ENCODE results near the gene HNRNPH1.
A peak's percentile ranks its signal among the peaks of the same experiment; 100 is the strongest.
"Not testable (repeated sequence)": the region's sequence is repeated elsewhere in the genome, so short reads cannot be mapped to it uniquely, and the experiment has no call there.

HNRNPH1 gene, protein sequence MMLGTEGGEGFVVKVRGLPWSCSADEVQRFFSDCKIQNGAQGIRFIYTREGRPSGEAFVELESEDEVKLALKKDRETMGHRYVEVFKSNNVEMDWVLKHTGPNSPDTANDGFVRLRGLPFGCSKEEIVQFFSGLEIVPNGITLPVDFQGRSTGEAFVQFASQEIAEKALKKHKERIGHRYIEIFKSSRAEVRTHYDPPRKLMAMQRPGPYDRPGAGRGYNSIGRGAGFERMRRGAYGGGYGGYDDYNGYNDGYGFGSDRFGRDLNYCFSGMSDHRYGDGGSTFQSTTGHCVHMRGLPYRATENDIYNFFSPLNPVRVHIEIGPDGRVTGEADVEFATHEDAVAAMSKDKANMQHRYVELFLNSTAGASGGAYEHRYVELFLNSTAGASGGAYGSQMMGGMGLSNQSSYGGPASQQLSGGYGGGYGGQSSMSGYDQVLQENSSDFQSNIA

DNA sequence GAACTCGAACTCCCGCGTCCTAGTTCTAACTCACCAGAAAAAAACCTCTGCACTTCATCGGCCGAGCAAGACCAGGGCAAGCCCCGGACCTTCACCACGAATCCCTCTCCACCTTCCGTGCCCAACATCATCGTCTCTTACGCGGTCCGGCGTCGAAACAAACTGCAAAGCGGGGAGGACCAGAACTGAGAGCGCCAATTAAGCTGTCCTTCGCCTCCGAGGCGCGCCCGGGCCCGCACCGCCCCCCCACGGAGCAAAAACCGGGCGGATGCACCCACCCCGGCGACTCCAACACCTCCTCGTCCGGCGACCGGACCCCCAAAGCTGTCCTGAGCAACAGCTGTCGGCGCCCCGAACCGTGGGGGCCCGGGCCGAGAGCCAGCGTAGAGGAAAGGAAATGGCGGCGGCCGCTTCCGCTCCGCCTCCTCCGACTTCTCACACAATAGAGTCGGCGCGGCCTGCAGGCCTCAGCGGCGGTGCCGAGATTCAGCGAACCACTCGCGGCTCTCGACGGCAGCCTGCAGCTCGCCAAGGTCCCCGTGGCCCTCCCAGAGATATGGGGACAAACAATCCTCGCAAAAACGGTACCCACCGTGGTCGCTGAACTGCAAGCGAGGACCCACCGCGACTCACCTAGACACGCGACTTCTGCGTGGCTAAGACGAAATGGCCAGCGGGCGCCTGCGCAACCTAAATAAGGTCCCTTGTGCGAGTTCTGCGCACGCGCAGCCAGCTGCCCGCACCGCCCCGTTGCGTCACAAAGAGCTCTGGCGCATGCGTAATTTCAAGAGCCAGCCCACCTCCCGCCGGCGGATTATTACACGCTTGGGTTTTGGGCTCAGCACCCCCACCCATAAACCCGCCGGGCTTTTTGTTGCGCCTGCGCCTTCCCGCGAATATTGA lies at the start of gene HNRNPH1:
HNRNPH1 (minus strand) TSS at position 669 of the 903 bp plus-strand sequence; CDS start at position 131, 538 bp downstream.
- H3K4me1 ChIP-seq (ENCODE audit: insufficient read depth, low read length) = peaks cover 11% of the 10 kb centered on the region
- peak within 1 kb of the TSS; percentile 92 for H3K9ac ChIP-seq (ENCODE audit: low read depth, low read length)
- peaks cover 30% of the 10 kb centered on the region for H3K36me3 ChIP-seq (ENCODE audit: insufficient read depth, low read length)
- H3K9me3 ChIP-seq (ENCODE audit: control insufficient read depth, insufficient read depth, low read length) = no peaks in the 10 kb centered on the region

DNA sequence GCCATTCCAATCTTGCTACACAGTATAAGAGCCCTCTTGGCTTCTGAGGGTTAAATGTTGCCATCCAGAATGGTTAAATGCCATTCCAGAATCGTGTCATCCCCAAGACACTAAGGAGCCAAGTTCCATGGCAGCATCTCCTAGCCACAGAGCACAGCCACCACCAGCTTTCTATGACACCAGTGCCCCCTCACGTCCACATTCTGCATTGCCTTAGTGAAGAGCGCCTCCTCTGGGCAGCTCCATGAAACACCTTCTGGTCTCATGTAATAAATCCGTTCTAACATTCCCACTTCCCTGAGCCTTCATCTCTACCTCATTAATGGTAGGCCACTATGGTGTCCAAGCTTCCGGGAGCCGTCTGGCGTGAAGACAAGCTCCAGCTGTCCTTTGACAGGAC lies 44.9 kb upstream of the HNRNPH1 start:
- H3K9me3 ChIP-seq (ENCODE audit: control insufficient read depth, insufficient read depth, low read length) = no peaks in the 10 kb centered on the region
- no peaks in the 10 kb centered on the region for H3K36me3 ChIP-seq (ENCODE audit: insufficient read depth, low read length)
- no peaks in the 10 kb centered on the region for H3K4me1 ChIP-seq (ENCODE audit: insufficient read depth, low read length)
- no peak overlapping the region for H3K9ac ChIP-seq (ENCODE audit: low read depth, low read length)

DNA sequence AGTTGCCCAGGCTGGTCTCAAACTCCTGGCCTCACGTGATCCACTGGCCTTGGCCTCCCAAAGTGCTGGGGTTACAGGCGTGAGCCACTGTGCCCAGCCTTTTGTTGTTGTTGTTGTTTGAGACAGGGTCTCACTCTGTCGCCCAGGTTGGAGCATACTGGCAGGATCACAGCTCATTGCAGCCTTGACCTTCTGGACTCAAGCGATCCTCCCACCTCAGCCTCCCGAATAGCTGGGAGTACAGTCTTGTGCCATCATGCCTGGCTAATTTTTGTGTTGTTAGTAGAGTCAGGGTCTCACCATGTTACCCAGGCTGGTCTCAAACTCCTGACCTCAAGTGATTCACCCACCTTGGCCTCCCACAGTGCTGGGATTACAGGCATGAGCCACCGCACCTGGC lies 38.2 kb upstream of the HNRNPH1 start:
- not testable (repeated sequence) for H3K9me3 ChIP-seq (ENCODE audit: control insufficient read depth, insufficient read depth, low read length); H3K4me1 ChIP-seq (ENCODE audit: insufficient read depth, low read length); H3K9ac ChIP-seq (ENCODE audit: low read depth, low read length); H3K36me3 ChIP-seq (ENCODE audit: insufficient read depth, low read length)

DNA sequence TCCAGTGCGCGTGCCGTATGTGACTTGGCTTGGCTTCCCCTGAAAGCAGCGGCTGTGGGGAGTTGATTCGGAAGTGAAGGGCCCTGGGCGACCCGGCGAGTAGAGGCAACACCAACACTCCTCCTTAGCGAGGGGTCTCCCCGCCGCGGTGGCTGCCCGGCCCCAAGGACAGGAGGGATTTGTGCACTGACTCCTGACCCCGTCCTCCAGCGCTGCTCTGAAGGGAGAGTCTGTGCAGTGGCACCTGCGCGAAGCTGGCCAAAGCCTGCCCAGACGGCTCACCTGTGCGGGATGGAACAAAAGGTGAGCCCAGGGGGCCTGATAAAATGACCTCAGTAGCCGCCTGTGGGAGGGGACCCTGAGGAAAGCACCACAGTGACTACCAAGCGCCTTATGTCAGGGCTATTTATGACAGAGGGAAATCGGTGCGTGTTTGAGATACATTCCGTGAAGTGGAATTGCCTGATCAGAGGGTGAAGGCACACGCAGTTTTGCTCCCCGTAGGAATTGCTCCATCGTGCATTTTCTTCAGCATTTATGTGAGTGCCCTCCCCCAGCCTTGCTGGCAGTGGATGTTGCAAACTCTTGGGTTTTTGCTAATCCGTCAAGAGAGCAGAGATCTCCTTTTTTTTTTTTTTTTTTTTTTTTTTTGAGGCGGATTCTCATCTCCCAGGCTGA lies 34.8 kb upstream of the HNRNPH1 start:
- not testable (repeated sequence) for H3K36me3 ChIP-seq (ENCODE audit: insufficient read depth, low read length); H3K4me1 ChIP-seq (ENCODE audit: insufficient read depth, low read length)
- H3K9ac ChIP-seq (ENCODE audit: low read depth, low read length) = peak overlapping the region; percentile 46; the same call in 1 of the 2 replicates

DNA sequence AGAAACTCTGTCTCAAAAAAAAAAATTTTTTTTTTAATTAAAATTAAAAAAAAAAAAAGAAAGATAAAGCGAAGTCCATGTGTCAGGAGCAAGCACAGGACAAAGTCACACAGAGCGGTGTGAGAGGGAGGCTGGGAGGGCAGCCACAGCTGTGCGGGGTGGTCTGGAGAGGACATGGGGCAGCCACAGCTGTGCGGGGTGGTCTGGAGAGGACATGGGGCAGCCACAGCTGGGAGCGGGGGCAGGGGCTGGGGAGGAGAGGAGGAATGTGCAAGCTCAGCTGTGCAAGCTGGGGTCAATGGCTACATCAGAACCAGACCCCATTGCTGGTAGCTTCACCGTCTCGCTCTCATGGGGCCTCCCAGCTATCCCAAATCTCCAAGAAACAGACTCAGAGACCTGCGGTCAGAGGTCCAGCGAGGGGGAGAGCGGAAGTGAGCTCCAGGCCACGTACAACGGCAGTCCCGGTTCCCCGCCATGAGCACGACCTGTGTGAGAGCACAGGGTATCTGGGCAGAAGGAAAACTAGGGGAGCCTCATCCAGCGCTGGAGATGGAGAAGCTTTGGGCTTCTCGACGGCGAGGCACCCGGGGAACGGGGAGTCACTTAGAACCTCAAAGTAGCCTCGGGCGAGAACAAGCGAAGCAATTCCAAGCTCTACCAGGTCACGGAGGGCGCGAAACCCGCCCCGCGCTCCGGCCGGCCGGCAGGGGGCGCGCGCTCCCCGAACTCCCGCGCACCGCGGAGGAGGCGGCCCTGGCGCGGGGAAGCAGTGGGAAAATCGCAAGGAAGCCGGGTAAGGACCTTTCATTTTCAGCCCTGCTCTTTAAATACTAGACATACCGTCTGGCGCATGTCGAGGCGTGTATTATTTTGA lies 34.1 kb upstream of the HNRNPH1 start:
- not testable (repeated sequence) for H3K36me3 ChIP-seq (ENCODE audit: insufficient read depth, low read length); H3K4me1 ChIP-seq (ENCODE audit: insufficient read depth, low read length)
- H3K9ac ChIP-seq (ENCODE audit: low read depth, low read length) = peak overlapping the region; percentile 42; the same call in 1 of the 2 replicates

More for the DNA sequence above, 34.8 kb upstream of the HNRNPH1 start:
- not testable (repeated sequence) for H3K9me3 ChIP-seq (ENCODE audit: control insufficient read depth, insufficient read depth, low read length)

DNA sequence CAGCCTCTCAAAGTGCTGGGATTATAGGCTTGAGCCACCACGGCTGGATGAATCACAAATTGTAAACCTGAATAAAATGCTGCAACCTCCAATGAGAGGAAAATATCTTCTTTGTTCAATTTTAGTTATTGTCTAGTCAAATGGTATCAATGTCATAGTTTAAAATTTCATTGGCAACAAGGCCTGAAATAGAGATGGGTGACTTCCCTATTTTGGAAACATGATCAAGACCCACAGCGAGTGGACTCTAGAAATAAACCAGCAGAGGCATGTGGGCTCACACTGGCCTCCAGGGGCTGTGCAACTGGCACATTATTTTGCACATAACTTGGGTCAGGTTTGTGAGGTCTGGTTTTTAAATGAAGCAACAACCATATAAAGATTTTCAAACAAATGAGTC lies 29.7 kb upstream of the HNRNPH1 start:
- H3K9ac ChIP-seq (ENCODE audit: low read depth, low read length); H3K36me3 ChIP-seq (ENCODE audit: insufficient read depth, low read length): not testable (repeated sequence)

More for the DNA sequence above, 34.1 kb upstream of the HNRNPH1 start:
- H3K9me3 ChIP-seq (ENCODE audit: control insufficient read depth, insufficient read depth, low read length) = not testable (repeated sequence)

DNA sequence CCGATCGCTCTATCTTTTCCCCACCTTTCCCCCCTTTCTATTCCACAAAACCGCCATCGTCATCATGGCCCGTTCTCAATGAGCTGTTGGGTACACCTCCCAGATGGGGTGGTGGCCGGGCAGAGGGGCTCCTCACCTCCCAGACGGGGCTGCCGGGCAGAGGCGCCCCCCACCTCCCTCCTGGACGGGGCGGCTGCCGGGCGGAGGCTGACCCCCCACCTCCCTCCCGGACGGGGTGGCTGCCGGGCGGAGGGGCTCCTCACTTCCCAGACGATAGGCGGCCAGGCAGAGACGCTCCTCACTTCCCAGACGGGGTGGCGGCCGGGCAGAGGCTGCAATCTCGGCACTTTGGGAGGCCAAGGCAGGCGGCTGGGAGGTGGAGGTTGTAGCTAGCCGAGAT lies 26.8 kb upstream of the HNRNPH1 start:
- H3K9ac ChIP-seq (ENCODE audit: low read depth, low read length); H3K9me3 ChIP-seq (ENCODE audit: control insufficient read depth, insufficient read depth, low read length); H3K4me1 ChIP-seq (ENCODE audit: insufficient read depth, low read length); H3K36me3 ChIP-seq (ENCODE audit: insufficient read depth, low read length): not testable (repeated sequence)

More for the DNA sequence above, 29.7 kb upstream of the HNRNPH1 start:
- H3K4me1 ChIP-seq (ENCODE audit: insufficient read depth, low read length); H3K9me3 ChIP-seq (ENCODE audit: control insufficient read depth, insufficient read depth, low read length): not testable (repeated sequence)

DNA sequence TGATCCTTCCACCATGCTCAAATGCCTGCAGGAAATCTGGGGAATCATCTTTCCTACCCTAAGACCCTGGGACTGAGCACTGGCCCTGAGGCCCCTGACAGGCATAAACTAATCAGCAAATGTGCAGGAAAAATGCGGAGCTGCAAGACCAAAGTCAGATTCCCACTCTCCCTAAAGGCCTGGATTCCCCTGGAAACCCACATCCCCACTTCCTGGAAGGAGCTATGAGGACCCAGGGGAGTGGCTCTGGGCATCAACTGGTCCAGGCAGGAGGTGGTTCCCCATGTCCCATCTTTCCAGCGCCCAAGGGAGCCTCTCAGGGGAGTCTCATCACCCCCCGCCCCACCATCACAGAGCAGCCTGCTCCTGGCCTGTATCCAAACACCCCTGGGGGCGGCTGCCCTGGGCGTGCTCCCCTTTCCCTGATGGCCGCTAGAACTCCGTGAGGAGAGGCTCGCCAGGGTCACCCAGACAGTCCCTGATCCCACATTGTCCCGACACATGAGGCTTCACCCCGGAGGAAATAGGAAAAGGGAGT lies 25.8 kb upstream of the HNRNPH1 start:
- not testable (repeated sequence) for H3K9ac ChIP-seq (ENCODE audit: low read depth, low read length); H3K36me3 ChIP-seq (ENCODE audit: insufficient read depth, low read length); H3K9me3 ChIP-seq (ENCODE audit: control insufficient read depth, insufficient read depth, low read length); H3K4me1 ChIP-seq (ENCODE audit: insufficient read depth, low read length)

DNA sequence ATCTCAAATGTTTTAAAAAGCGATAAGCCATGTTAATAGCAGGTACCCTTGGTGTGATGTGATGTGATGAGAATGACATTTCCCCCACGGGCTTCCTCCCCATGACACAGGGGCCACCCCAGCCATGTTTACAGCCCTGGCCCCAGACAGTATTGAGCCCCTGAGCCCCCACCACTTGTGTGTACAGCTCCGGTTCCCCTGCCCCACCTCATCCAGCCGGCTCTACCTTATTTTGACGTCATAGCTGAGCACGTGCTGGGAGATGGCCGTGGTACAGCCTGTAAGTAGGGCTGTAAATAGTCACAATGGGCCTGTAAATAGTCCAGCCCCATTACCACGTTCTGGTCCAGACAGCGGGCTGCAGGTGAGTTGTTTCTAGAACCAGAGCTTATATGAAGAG lies 24.9 kb upstream of the HNRNPH1 start:
- Histone ChIP-seq H3K36me3 (ENCODE audit: insufficient read depth, low read length) (no peaks in the 10 kb centered on the region), H3K9ac (ENCODE audit: low read depth, low read length) (no peak overlapping the region), H3K9me3 (ENCODE audit: control insufficient read depth, insufficient read depth, low read length) (0 out of 2 replicates have a peak, but pooled peaks cover 2% of the 10 kb centered on the region), H3K4me1 (ENCODE audit: insufficient read depth, low read length) (no peaks in the 10 kb centered on the region)

DNA sequence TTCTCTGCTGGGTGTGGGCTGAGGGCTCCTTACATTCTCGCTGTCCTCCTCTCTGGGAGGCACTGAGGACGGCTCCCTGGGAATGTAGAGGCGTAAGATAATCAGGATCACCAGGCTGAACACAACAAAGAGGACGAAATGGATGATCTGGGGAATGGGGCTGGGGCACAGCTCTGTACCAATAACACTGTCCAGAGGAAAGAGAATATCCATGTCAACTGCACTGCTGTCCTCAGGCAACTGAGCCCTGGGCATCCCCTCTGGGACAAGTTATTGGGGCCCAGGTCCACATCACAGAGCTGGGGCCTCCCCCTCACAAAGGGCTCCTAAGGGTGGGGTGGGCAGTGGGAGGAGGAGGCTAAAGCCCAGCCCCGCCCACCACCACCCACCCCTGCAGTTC lies 21.3 kb upstream of the HNRNPH1 start:
- H3K36me3 ChIP-seq (ENCODE audit: insufficient read depth, low read length); H3K9me3 ChIP-seq (ENCODE audit: control insufficient read depth, insufficient read depth, low read length); H3K9ac ChIP-seq (ENCODE audit: low read depth, low read length); H3K4me1 ChIP-seq (ENCODE audit: insufficient read depth, low read length): not testable (repeated sequence)

DNA sequence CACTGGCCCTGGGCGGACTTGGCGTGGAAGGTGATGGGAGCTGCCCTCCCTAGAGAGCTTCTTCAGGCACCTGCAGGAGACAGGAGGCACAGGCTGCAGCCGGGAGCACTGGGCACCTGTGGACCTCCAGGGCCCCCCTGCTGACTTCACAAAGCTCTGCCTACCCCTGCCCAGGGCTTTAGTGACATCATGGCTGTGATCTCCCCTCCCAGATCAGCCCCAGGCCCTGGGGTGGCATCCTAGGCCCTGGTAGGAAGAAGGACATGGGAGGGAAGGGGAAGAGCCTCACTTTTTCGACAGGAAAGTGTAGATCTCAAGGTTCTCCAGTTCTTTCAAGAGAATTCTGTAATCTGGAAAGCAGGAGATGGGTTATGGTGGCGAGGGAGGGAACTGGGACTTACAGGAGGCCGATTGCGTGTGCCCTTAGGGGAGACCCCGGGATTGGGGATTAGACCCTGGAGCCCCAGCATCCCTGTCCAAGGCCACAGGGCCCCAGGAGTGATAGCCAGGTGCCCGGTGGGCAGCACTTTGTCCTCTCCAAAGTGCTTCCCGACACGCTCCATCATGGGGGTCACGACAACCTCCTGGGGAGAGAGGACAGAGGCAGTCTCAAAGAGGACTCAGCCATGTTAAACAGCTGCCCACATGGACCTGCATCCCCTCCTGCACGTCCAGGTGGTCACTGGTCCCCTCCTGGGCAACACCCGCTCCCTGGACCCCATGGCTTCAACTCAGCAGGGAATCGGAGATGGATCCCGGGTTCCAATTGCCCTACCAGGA lies 19.9 kb upstream of the HNRNPH1 start:
- H3K9ac ChIP-seq (ENCODE audit: low read depth, low read length); H3K36me3 ChIP-seq (ENCODE audit: insufficient read depth, low read length); H3K4me1 ChIP-seq (ENCODE audit: insufficient read depth, low read length); H3K9me3 ChIP-seq (ENCODE audit: control insufficient read depth, insufficient read depth, low read length): not testable (repeated sequence)

DNA sequence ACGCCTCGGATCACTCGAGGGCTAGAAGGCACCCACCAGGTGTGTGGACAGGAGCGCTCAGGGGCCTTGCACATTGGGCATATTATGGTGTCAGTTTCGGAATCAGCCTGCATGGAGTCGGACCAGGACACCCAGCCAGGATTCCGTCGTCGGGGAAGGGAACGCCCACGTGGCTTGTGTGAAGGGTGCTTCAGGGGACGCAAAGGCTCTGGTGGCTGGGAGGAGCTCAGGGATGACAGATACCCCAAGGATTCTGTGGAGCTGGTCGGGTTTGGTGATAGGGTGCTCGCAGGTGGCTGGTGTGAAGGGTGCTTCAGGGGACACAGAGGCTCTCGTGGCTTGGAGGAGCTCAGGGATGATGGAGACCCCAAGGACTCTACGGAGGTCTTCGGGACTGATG lies 19.2 kb upstream of the HNRNPH1 start:
- not testable (repeated sequence) for H3K9me3 ChIP-seq (ENCODE audit: control insufficient read depth, insufficient read depth, low read length); H3K36me3 ChIP-seq (ENCODE audit: insufficient read depth, low read length); H3K9ac ChIP-seq (ENCODE audit: low read depth, low read length); H3K4me1 ChIP-seq (ENCODE audit: insufficient read depth, low read length)

DNA sequence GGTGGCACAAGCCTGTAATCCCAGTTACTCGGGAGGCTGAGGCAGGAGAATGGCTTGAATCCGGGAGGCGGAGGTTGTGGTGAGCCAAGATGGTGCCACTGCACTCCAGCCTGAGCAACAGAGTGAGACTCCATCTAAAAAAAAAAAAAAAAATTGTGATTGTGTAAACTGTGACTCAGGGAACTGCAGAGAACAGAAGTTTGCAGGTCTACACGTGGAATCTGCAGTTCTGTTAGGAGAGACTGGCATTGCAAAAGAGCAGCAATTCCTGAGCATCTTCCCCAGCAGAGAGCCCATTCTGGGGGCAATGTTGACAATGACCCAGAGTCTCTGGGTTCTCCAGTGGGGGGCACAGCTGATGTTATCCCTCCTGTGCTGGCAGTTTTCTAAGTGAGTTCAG lies 18.3 kb upstream of the HNRNPH1 start:
- not testable (repeated sequence) for H3K36me3 ChIP-seq (ENCODE audit: insufficient read depth, low read length); H3K4me1 ChIP-seq (ENCODE audit: insufficient read depth, low read length); H3K9ac ChIP-seq (ENCODE audit: low read depth, low read length); H3K9me3 ChIP-seq (ENCODE audit: control insufficient read depth, insufficient read depth, low read length)

Data from ES-I3 (cell line).